GM21423 (cell line): ENCODE results near the gene SSH2.
"Not testable (repeated sequence)": the region's sequence is repeated elsewhere in the genome, so short reads cannot be mapped to it uniquely, and the experiment has no call there.

ENCODE experiments used
- ATAC-seq: cut with Tn5 transposase; IDR thresholded peaks from one replicate; pipeline ENCODE4 v1.9.1; 2021; ENCODE audit warnings: mild to moderate bottlenecking, moderate library complexity; ENCODE audit not compliant: unreplicated experiment

SSH2 gene

GRCh38 chr17:29744121-29744520 lies 185.9 kb downstream of the SSH2 start:
- no peak for ATAC-seq

GRCh38 chr17:29742210-29742513 lies 187.9 kb downstream of the SSH2 start:
- ATAC-seq, result no peak

- no peak for ATAC-seq
Measured at GRCh38 chr17:29740017-29740416, 190.0 kb downstream of the SSH2 start.

- no peak for ATAC-seq
Measured at GRCh38 chr17:29734640-29735039, 195.4 kb downstream of the SSH2 start.

GRCh38 chr17:29733166-29733565 lies 196.9 kb downstream of the SSH2 start:
- no peak for ATAC-seq

- no peak for ATAC-seq
Measured at GRCh38 chr17:29732613-29733012, 197.4 kb downstream of the SSH2 start.

- no peak for ATAC-seq
Measured at GRCh38 chr17:29732209-29732608, 197.8 kb downstream of the SSH2 start.

GRCh38 chr17:29731589-29731929 lies 198.5 kb downstream of the SSH2 start:
- ATAC-seq, result no peak

GRCh38 chr17:29728490-29728889 lies 201.5 kb downstream of the SSH2 start:
- ATAC-seq, result no peak

- ATAC-seq, result no peak
Measured at GRCh38 chr17:29726715-29727252, 203.2 kb downstream of the SSH2 start.

- not testable (repeated sequence) for ATAC-seq
Measured at GRCh38 chr17:29725408-29725807, 204.6 kb downstream of the SSH2 start.

GRCh38 chr17:29723278-29724047 lies 206.6 kb downstream of the SSH2 start:
- no peak for ATAC-seq

- peak; percentile 71 for ATAC-seq
Measured at GRCh38 chr17:29722411-29723198, 207.4 kb downstream of the SSH2 start.

GRCh38 chr17:29720551-29720950 lies 209.5 kb downstream of the SSH2 start:
- no peak for ATAC-seq

GRCh38 chr17:29719469-29719868 lies 210.6 kb downstream of the SSH2 start:
- ATAC-seq, result no peak

GRCh38 chr17:29718446-29719039 lies 211.5 kb downstream of the SSH2 start:
- ATAC-seq, result no peak

- no peak for ATAC-seq
Measured at GRCh38 chr17:29717817-29718216, 212.2 kb downstream of the SSH2 start.

GRCh38 chr17:29716566-29716965 lies 213.5 kb downstream of the SSH2 start:
- no peak for ATAC-seq

GRCh38 chr17:29715680-29716079 lies 214.3 kb downstream of the SSH2 start:
- ATAC-seq, result no peak

- no peak for ATAC-seq
Measured at GRCh38 chr17:29714146-29714545, 215.9 kb downstream of the SSH2 start.

- no peak for ATAC-seq
Measured at GRCh38 chr17:29713626-29714025, 216.4 kb downstream of the SSH2 start.
